PFSK-1 (cell line): ENCODE measurements around the gene SKAP2.

Experiments
- POLR2AphosphoS5 ChIP-seq: IDR thresholded peaks from 2 replicates; pipeline ENCODE4 v1.6.1; 2012; ENCODE audit warnings: low read depth, mild to moderate bottlenecking, control low read depth, low read length, moderate library complexity
- SIN3A ChIP-seq: IDR thresholded peaks from 2 replicates; pipeline ENCODE4 v1.6.1; 2012; ENCODE audit warnings: mild to moderate bottlenecking, low read length, moderate library complexity, borderline replicate concordance; ENCODE audit not compliant: insufficient read depth
- TAF1 ChIP-seq: IDR thresholded peaks from 2 replicates; pipeline ENCODE4 v1.6.1; 2012; ENCODE audit warnings: low read length, control low read depth, borderline replicate concordance; ENCODE audit not compliant: insufficient read depth
- TF ChIP-seq, protein P1 (sequence below), 2 experiments: IDR thresholded peaks; 2 replicates each; pipeline versions ENCODE4 v1.6.1 to v1.8.0; 2011 to 2012; ENCODE audit warnings: low read depth in 2 of 2, low read length in 2 of 2, control low read depth in 1 of 2, inconsistent platforms in 1 of 2, mild to moderate bottlenecking in 1 of 2, moderate library complexity in 1 of 2; ENCODE audit not compliant: insufficient read depth in 1 of 2

- TF ChIP-seq POLR2AphosphoS5: no peak
- TF ChIP-seq SIN3A: no peak
- no peak for TF ChIP-seq TAF1
- TF ChIP-seq, protein P1, sequence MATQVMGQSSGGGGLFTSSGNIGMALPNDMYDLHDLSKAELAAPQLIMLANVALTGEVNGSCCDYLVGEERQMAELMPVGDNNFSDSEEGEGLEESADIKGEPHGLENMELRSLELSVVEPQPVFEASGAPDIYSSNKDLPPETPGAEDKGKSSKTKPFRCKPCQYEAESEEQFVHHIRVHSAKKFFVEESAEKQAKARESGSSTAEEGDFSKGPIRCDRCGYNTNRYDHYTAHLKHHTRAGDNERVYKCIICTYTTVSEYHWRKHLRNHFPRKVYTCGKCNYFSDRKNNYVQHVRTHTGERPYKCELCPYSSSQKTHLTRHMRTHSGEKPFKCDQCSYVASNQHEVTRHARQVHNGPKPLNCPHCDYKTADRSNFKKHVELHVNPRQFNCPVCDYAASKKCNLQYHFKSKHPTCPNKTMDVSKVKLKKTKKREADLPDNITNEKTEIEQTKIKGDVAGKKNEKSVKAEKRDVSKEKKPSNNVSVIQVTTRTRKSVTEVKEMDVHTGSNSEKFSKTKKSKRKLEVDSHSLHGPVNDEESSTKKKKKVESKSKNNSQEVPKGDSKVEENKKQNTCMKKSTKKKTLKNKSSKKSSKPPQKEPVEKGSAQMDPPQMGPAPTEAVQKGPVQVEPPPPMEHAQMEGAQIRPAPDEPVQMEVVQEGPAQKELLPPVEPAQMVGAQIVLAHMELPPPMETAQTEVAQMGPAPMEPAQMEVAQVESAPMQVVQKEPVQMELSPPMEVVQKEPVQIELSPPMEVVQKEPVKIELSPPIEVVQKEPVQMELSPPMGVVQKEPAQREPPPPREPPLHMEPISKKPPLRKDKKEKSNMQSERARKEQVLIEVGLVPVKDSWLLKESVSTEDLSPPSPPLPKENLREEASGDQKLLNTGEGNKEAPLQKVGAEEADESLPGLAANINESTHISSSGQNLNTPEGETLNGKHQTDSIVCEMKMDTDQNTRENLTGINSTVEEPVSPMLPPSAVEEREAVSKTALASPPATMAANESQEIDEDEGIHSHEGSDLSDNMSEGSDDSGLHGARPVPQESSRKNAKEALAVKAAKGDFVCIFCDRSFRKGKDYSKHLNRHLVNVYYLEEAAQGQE (IDR thresholded peaks at IDR 0.05; ENCODE audit: insufficient read depth in 1 of 2, low read depth in 2 of 2, low read length in 2 of 2): no peak
Observed at GRCh38 chr7:26686448-26686981, 177.9 kb downstream of the SKAP2 start.
